Measurements from ENCODE around the gene CDKAL1. TPM values are rescaled to one million over a fixed set of nuclear protein-coding genes. Genes with fewer than 3 reads are reported as not detected.
"Not testable (repeated sequence)": the region's sequence is repeated elsewhere in the genome, so short reads cannot be mapped to it uniquely, and the experiment has no call there.

CDKAL1 gene
- total RNA-seq, 2 donors from 2014 or later: 23.5 to 26.4 TPM

DNA sequence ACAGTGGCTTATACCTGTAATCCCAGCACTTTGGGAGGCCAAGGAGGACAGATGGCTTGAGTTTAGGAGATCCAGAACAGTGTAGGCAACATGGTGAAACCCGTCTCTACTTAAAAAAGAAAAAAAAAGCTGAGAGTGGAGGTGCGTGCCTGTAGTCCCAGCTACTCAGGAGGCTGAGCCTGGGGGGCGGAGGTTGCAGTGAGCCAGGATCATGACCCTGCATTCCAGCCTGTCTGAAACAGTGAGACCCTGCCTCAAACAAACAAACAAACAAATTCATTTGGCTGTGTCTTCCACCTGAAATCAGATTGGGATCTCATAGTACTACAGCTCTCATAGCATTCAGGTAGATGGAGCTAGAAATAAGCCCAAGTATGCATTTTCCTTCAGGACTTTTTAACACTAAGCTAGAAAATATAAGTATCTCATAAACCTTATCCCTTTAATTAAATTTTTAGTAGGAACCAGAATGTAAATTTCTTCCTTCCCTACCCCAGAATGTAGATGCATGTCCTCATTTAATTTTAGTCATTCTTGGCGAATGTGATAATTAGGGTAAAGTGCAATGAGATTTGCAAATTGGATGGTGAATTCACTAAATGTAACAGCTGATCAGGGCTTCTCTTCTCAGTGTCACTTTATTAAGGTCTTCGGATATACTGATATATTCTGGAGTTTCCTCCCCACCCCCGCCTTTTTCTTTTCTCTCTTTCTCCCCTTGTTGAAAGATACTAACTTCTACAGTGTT is 190.4 kb downstream of the CDKAL1 start:
- 69 to 76% methylated on average over 4 to 6 of the region's 6 CpGs for WGBS, 2 experiments (ENCODE audit: insufficient coverage in 1 of 2, insufficient read length in 1 of 2)
- peak; percentile 71 for DNase-seq
- H3K4me3 Mint-ChIP-seq: no peak overlapping the region
- peaks cover 7% of the 10 kb centered on the region for H3K9me3 Mint-ChIP-seq
- Histone ChIP-seq H3K27ac (ENCODE audit: low read depth, low read length) (no peak overlapping the region), H3K9ac (ENCODE audit: extremely low read depth, low read length, poor library complexity, severe bottlenecking) (no peak overlapping the region), H3K9me3 (ENCODE audit: control insufficient read depth, low read length) (peaks cover 10% of the 10 kb centered on the region), H3K4me1 (ENCODE audit: control insufficient read depth, insufficient read depth, low read length) (no peaks in the 10 kb centered on the region), H3K4me3 (ENCODE audit: low read length) (no peak overlapping the region), H3K36me3 (ENCODE audit: control insufficient read depth, insufficient read depth, low read length) (peaks cover 4% of the 10 kb centered on the region), H3K27me3 (ENCODE audit: control insufficient read depth, insufficient read depth, low read length, poor library complexity, severe bottlenecking) (no peaks in the 10 kb centered on the region)
- H3K27me3 Mint-ChIP-seq (ENCODE audit: insufficient read depth): no peaks in the 10 kb centered on the region
- TF ChIP-seq CTCF (conservative IDR thresholded peaks at IDR 0.05): no peak
- H3K36me3 Mint-ChIP-seq (ENCODE audit: low read depth): no peaks in the 10 kb centered on the region
- H3K4me1 Mint-ChIP-seq: peaks cover 11% of the 10 kb centered on the region
- H3K27ac Mint-ChIP-seq: peak overlapping the region; percentile 67

DNA sequence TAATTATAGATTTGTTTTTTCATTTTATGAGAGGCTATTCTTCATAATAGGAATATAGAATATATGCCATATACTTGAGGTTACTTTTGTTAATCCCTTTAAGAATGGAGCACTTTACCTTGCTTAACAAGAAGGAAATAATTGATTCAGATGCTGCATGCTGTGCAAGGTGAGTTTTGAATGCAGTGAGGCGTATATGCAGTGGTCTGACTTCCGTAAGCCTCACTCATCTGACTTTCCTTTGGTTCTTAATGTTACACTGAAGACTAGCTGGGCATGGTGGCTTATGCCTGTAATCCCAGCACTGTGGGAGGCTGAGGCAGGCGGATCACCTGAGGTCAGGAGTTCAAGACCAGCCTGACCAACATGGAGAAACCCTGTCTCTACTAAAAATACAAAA is 191.0 kb downstream of the CDKAL1 start:
- peaks cover 11% of the 10 kb centered on the region for H3K4me1 Mint-ChIP-seq
- not testable (repeated sequence) for H3K27me3 ChIP-seq (ENCODE audit: control insufficient read depth, insufficient read depth, low read length, poor library complexity, severe bottlenecking); H3K36me3 ChIP-seq (ENCODE audit: control insufficient read depth, insufficient read depth, low read length)

GRCh38 chr6:20729086-20729485 is 194.8 kb downstream of the CDKAL1 start:
- H3K9ac ChIP-seq (ENCODE audit: extremely low read depth, low read length, poor library complexity, severe bottlenecking): no peak overlapping the region
- H3K4me3 ChIP-seq (ENCODE audit: low read length): no peak overlapping the region
- H3K36me3 ChIP-seq (ENCODE audit: control insufficient read depth, insufficient read depth, low read length): no peaks in the 10 kb centered on the region
- TF ChIP-seq CTCF (conservative IDR thresholded peaks at IDR 0.05): no peak
- Mint-ChIP-seq H3K4me3 (no peak overlapping the region), H3K36me3 (ENCODE audit: low read depth) (no peaks in the 10 kb centered on the region), H3K27me3 (ENCODE audit: insufficient read depth) (no peaks in the 10 kb centered on the region), H3K27ac (no peak overlapping the region), H3K4me1 (peaks cover 11% of the 10 kb centered on the region), H3K9me3 (no peaks in the 10 kb centered on the region)
- 95% methylated on average over 1 of the region's 1 CpG; no CpG with 5 or more reads in 1 of the 2 experiments for WGBS, 2 experiments (ENCODE audit: insufficient coverage in 1 of 2, insufficient read length in 1 of 2)
- no peaks in the 10 kb centered on the region for H3K9me3 ChIP-seq (ENCODE audit: control insufficient read depth, low read length)
- H3K4me1 ChIP-seq (ENCODE audit: control insufficient read depth, insufficient read depth, low read length): no peaks in the 10 kb centered on the region
- H3K27ac ChIP-seq (ENCODE audit: low read depth, low read length): no peak overlapping the region
- no peak for DNase-seq
- H3K27me3 ChIP-seq (ENCODE audit: control insufficient read depth, insufficient read depth, low read length, poor library complexity, severe bottlenecking): no peaks in the 10 kb centered on the region

More for the DNA sequence above, 191.0 kb downstream of the CDKAL1 start:
- not testable (repeated sequence) for H3K4me3 Mint-ChIP-seq; H3K27ac ChIP-seq (ENCODE audit: low read depth, low read length); H3K4me1 ChIP-seq (ENCODE audit: control insufficient read depth, insufficient read depth, low read length); H3K27ac Mint-ChIP-seq; H3K27me3 Mint-ChIP-seq (ENCODE audit: insufficient read depth); DNase-seq; H3K4me3 ChIP-seq (ENCODE audit: low read length); H3K9me3 ChIP-seq (ENCODE audit: control insufficient read depth, low read length); H3K9ac ChIP-seq (ENCODE audit: extremely low read depth, low read length, poor library complexity, severe bottlenecking); H3K36me3 Mint-ChIP-seq (ENCODE audit: low read depth); H3K9me3 Mint-ChIP-seq
- 96% methylated on average over 3 of the region's 3 CpGs; no CpG with 5 or more reads in 1 of the 2 experiments for WGBS, 2 experiments (ENCODE audit: insufficient coverage in 1 of 2, insufficient read length in 1 of 2)

DNA sequence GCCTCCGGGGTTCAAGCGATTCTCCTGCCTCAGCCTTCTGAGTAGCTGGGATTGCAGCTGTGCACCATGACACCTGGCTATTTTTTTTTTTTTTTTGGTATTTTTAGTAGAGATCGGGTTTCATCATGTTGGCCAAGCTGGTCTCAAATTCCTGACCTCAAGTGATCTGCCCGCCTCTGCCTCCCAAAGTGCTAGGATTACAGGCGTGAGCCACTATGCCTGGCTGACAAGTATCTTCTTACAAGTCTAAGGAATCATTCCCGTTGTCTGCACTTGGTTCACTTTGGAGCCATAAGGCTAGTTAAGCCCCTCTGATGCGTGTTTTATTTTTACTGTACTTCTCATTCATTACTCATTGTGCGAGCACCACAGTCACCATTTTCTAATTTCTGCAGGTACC is 198.1 kb downstream of the CDKAL1 start:
- H3K27ac Mint-ChIP-seq; H3K36me3 ChIP-seq (ENCODE audit: control insufficient read depth, insufficient read depth, low read length); H3K4me1 Mint-ChIP-seq; H3K27me3 Mint-ChIP-seq (ENCODE audit: insufficient read depth); H3K9ac ChIP-seq (ENCODE audit: extremely low read depth, low read length, poor library complexity, severe bottlenecking); H3K9me3 ChIP-seq (ENCODE audit: control insufficient read depth, low read length); H3K9me3 Mint-ChIP-seq; H3K27me3 ChIP-seq (ENCODE audit: control insufficient read depth, insufficient read depth, low read length, poor library complexity, severe bottlenecking); H3K4me3 ChIP-seq (ENCODE audit: low read length); H3K27ac ChIP-seq (ENCODE audit: low read depth, low read length); H3K36me3 Mint-ChIP-seq (ENCODE audit: low read depth); H3K4me3 Mint-ChIP-seq; H3K4me1 ChIP-seq (ENCODE audit: control insufficient read depth, insufficient read depth, low read length): not testable (repeated sequence)
- WGBS, 2 experiments (ENCODE audit: insufficient coverage in 1 of 2, insufficient read length in 1 of 2): 88 to 89% methylated on average over 7 to 8 of the region's 8 CpGs
- peak; percentile 44 for DNase-seq

Data from endodermal cell (in vitro differentiated cells).